H9 (cell line): ENCODE data around the gene DLST. TPM values are rescaled to one million over a fixed set of nuclear protein-coding genes. Genes with fewer than 3 reads are reported as not detected.

Experiments
- DNase-seq: peaks from one replicate; pipeline ENCODE4 v3.0.0-alpha.2; 2017
- H2AFZ ChIP-seq: one replicate; pipeline ENCODE4 v1.6.1; 2013; ENCODE audit warnings: mild to moderate bottlenecking, low read length, control low read depth, moderate library complexity
- H2AK5ac ChIP-seq: 2 replicates; pipeline ENCODE4 v1.6.1; 2013; ENCODE audit warnings: low read length, control low read depth, mixed read lengths; ENCODE audit not compliant: insufficient read length
- H2BK120ac ChIP-seq: one replicate; pipeline ENCODE4 v1.6.1; 2013; ENCODE audit warnings: low read depth, mild to moderate bottlenecking, low read length, control low read depth, inconsistent platforms; ENCODE audit not compliant: poor library complexity, severe bottlenecking
- H2BK12ac ChIP-seq: 2 replicates; pipeline ENCODE4 v1.6.1; 2013; ENCODE audit warnings: low read length, control low read depth, mixed read lengths, low read depth; ENCODE audit not compliant: insufficient read length
- H2BK15ac ChIP-seq: 2 replicates; pipeline ENCODE4 v1.6.1; 2013; ENCODE audit warnings: low read depth, low read length, control low read depth
- H2BK20ac ChIP-seq: one replicate; pipeline ENCODE4 v1.6.1; 2013; ENCODE audit warnings: low read depth, mild to moderate bottlenecking, low read length, control low read depth, inconsistent platforms; ENCODE audit not compliant: poor library complexity, severe bottlenecking
- H2BK5ac ChIP-seq: 2 replicates; pipeline ENCODE4 v1.6.1; 2013; ENCODE audit warnings: low read length, control low read depth, mixed read lengths; ENCODE audit not compliant: insufficient read length
- H3K14ac ChIP-seq: 2 replicates; pipeline ENCODE4 v1.6.1; 2013; ENCODE audit warnings: low read length, control low read depth; ENCODE audit not compliant: insufficient read depth
- H3K18ac ChIP-seq: 2 replicates; pipeline ENCODE4 v1.6.1; 2013; ENCODE audit warnings: low read depth, mild to moderate bottlenecking, mixed read lengths, low read length, control low read depth; ENCODE audit not compliant: insufficient read length
- H3K23ac ChIP-seq: 2 replicates; pipeline ENCODE4 v1.6.1; 2013; ENCODE audit warnings: low read length, control low read depth, mixed read lengths, low read depth; ENCODE audit not compliant: insufficient read length
- H3K23me2 ChIP-seq: 2 replicates; pipeline ENCODE4 v1.6.1; 2013; ENCODE audit warnings: low read depth, mild to moderate bottlenecking, mixed read lengths, low read length, control low read depth; ENCODE audit not compliant: insufficient read length, poor library complexity, severe bottlenecking
- H3K27ac ChIP-seq: 2 replicates; pipeline ENCODE4 v1.5.1; 2013; ENCODE audit warnings: low read length, control low read depth, mixed read lengths, low read depth; ENCODE audit not compliant: insufficient read length
- H3K27me3 ChIP-seq: 2 replicates; pipeline ENCODE4 v1.6.1; 2013; ENCODE audit warnings: low read length, control low read depth, inconsistent platforms; ENCODE audit not compliant: insufficient read depth
- H3K4ac ChIP-seq: 2 replicates; pipeline ENCODE4 v1.6.1; 2013; ENCODE audit warnings: low read depth, mild to moderate bottlenecking, control low read depth, inconsistent platforms, low read length, moderate library complexity
- H3K4me1 ChIP-seq: 2 replicates; pipeline ENCODE4 v1.6.1; 2013; ENCODE audit warnings: low read length, control low read depth, inconsistent platforms; ENCODE audit not compliant: insufficient read depth
- H3K4me2 ChIP-seq: 2 replicates; pipeline ENCODE4 v1.6.1; 2013; ENCODE audit warnings: low read length, control low read depth, mixed read lengths; ENCODE audit not compliant: insufficient read length, insufficient read depth
- H3K56ac ChIP-seq: 2 replicates; pipeline ENCODE4 v1.6.1; 2013; ENCODE audit warnings: low read depth, mild to moderate bottlenecking, mixed read lengths, low read length, control low read depth; ENCODE audit not compliant: insufficient read length
- H3K79me1 ChIP-seq: 2 replicates; pipeline ENCODE4 v1.6.1; 2013; ENCODE audit warnings: low read depth, mild to moderate bottlenecking, moderate library complexity, low read length, control low read depth, inconsistent platforms; ENCODE audit not compliant: insufficient read depth, poor library complexity, severe bottlenecking
- H3K79me2 ChIP-seq: 2 replicates; pipeline ENCODE4 v1.6.1; 2013; ENCODE audit warnings: low read length, control low read depth, inconsistent platforms; ENCODE audit not compliant: insufficient read depth
- H3K9ac ChIP-seq: 2 replicates; pipeline ENCODE4 v1.6.1; 2013; ENCODE audit warnings: low read length, control low read depth, mixed read lengths; ENCODE audit not compliant: insufficient read length; ENCODE audit errors: extremely low read depth
- H3K9me3 ChIP-seq: one replicate; pipeline ENCODE4 v1.6.1; 2013; ENCODE audit warnings: low read depth, low read length, inconsistent platforms; ENCODE audit not compliant: control insufficient read depth
- H3T11ph ChIP-seq: one replicate; pipeline ENCODE4 v1.6.1; 2013; ENCODE audit warnings: mild to moderate bottlenecking, low read length, control low read depth, inconsistent platforms
- H4K20me1 ChIP-seq: one replicate; pipeline ENCODE4 v1.6.1; 2013; ENCODE audit not compliant: control insufficient read depth, insufficient read length, insufficient read depth
- H4K5ac ChIP-seq: 2 replicates; pipeline ENCODE4 v1.6.1; 2013; ENCODE audit warnings: low read depth, mild to moderate bottlenecking, mixed read lengths, low read length, control low read depth; ENCODE audit not compliant: insufficient read length
- H4K8ac ChIP-seq: replicated peaks from 2 replicates; pipeline ENCODE4 v1.6.1; 2013; ENCODE audit warnings: low read length, control low read depth, mixed read lengths, low read depth; ENCODE audit not compliant: insufficient read length
- H4K91ac ChIP-seq: 2 replicates; pipeline ENCODE4 v1.6.1; 2013; ENCODE audit warnings: low read depth, mild to moderate bottlenecking, moderate library complexity, mixed read lengths, low read length, control low read depth; ENCODE audit not compliant: insufficient read length
- H3K27ac Mint-ChIP-seq, 3 experiments: 2 replicates in 2 of 3; 3 replicates in 1 of 3; pipeline ENCODE4 v1.8.0; 2020 to 2021; ENCODE audit warnings: mixed read lengths in 3 of 3, mild to moderate bottlenecking in 1 of 3, moderate library complexity in 1 of 3
- H3K27me3 Mint-ChIP-seq: 2 replicates; pipeline ENCODE4 v1.8.0; 2021; ENCODE audit warnings: low read depth, mild to moderate bottlenecking, moderate library complexity, mixed read lengths
- H3K36me3 Mint-ChIP-seq, 3 experiments: 2 replicates in 2 of 3; 3 replicates in 1 of 3; pipeline ENCODE4 v1.8.0; 2020 to 2021; ENCODE audit warnings: low read depth in 3 of 3, mixed read lengths in 3 of 3; ENCODE audit not compliant: insufficient read depth in 1 of 3
- H3K4me1 Mint-ChIP-seq, 2 experiments: 2 replicates each; pipeline ENCODE4 v1.8.0; 2020; ENCODE audit warnings: mixed read lengths in 2 of 2
- H3K4me3 Mint-ChIP-seq, 2 experiments: 2 replicates in 1 of 2; 3 replicates in 1 of 2; pipeline ENCODE4 v1.8.0; 2020 to 2021; ENCODE audit warnings: mild to moderate bottlenecking in 2 of 2, mixed read lengths in 2 of 2, moderate library complexity in 1 of 2
- H3K9me3 Mint-ChIP-seq, 2 experiments: 2 replicates in 1 of 2; 3 replicates in 1 of 2; pipeline ENCODE4 v1.8.0; 2020; ENCODE audit warnings: mild to moderate bottlenecking in 2 of 2, mixed read lengths in 2 of 2, moderate library complexity in 1 of 2
- CTCF ChIP-seq: fragments of 200-600 bp; sonication (generic); conservative IDR thresholded peaks from 3 replicates; pipeline ENCODE4 v1.8.0; 2021; ENCODE audit warnings: antibody characterized with exemption, mild to moderate bottlenecking
- WGBS: extraction: QIAGEN DNeasy Blood & Tissue Kit; methylation state at CpG from one replicate; pipeline ENCODE4 v1.1.7; 2013; ENCODE audit warnings: missing lambda C conversion rate, low lambda C conversion rate, mixed read lengths; ENCODE audit not compliant: insufficient read length; ENCODE audit errors: extremely low coverage; 5-methylcytosine and 5-hydroxymethylcytosine counted together
- total RNA-seq: library from RNA; stranded (reverse); gene quantifications from 2 replicates; pipeline ENCODE4 v1.2.1, GENCODE V29; 2021

Gene DLST
- total RNA-seq, 1 experiment from 2014 or later: 116 TPM

- Histone ChIP-seq H3K27ac (no peak overlapping the region), H2BK20ac (no peak overlapping the region), H4K5ac (no peak overlapping the region), H4K20me1 (peaks cover 5% of the 10 kb centered on the region), H2BK120ac (no peak overlapping the region), H2BK12ac (no peak overlapping the region), H3K9me3 (no peaks in the 10 kb centered on the region), H3K27me3 (no peaks in the 10 kb centered on the region; the same call in 1 of the 2 replicates), H3K4me2 (no peak overlapping the region), H2AFZ (no peak overlapping the region), H3K4ac (no peak overlapping the region), H2BK5ac (no peak overlapping the region), H3K79me2 (no peaks in the 10 kb centered on the region), H2BK15ac (no peak overlapping the region), H3K23me2 (no peaks in the 10 kb centered on the region), H3K14ac (no peak overlapping the region), H4K91ac (no peak overlapping the region), H4K8ac (no peak overlapping the region), H3K79me1 (no peaks in the 10 kb centered on the region), H3K56ac (no peak overlapping the region), H3K23ac (no peak overlapping the region), H2AK5ac (no peak overlapping the region), H3K18ac (no peak overlapping the region), H3T11ph (no peak overlapping the region), H3K4me1 (no peaks in the 10 kb centered on the region), H3K9ac (no peak overlapping the region)
- Mint-ChIP-seq H3K27me3 (peaks cover 4% of the 10 kb centered on the region), H3K4me1 (peaks cover 7 to 15% of the 10 kb centered on the region in 2 experiments), H3K9me3 (no peaks in the 10 kb centered on the region), H3K36me3 (no peaks in the 10 kb centered on the region), H3K4me3 (no peak overlapping the region), H3K27ac (no peak overlapping the region; a peak in 1 of 7 replicates)
- TF ChIP-seq CTCF: no peak
- DNase-seq: no peak
- WGBS: no CpG with 5 or more reads among the region's 9 CpGs
Observed at GRCh38 chr14:74950795-74951442, 69.2 kb downstream of the DLST start.
